ENCODE results near the gene CDK1. TPM values are rescaled to one million over a fixed set of nuclear protein-coding genes. Genes with fewer than 3 reads are reported as not detected.
"Not testable (repeated sequence)": the region's sequence is repeated elsewhere in the genome, so short reads cannot be mapped to it uniquely, and the experiment has no call there.

CDK1 gene
- polyA plus RNA-seq, 1 donor = 27.5 TPM

- no peak for DNase-seq
These were observed 39.1 kb downstream of the CDK1 start for GRCh38 chr10:60817398-60817805.

GRCh38 chr10:60818134-60818770, 40.0 kb downstream of the CDK1 start:
- no peak for DNase-seq

GRCh38 chr10:60819271-60819670, 41.0 kb downstream of the CDK1 start:
- DNase-seq = no peak

GRCh38 chr10:60820093-60820754, 41.9 kb downstream of the CDK1 start:
- DNase-seq = no peak

- no peak for DNase-seq
These were observed 43.4 kb downstream of the CDK1 start for GRCh38 chr10:60821656-60822055.

- no peak for DNase-seq
These were observed 44.5 kb downstream of the CDK1 start for GRCh38 chr10:60822809-60823208.

- DNase-seq = no peak
These were observed 45.0 kb downstream of the CDK1 start for GRCh38 chr10:60823324-60823723.

- no peak for DNase-seq
These were observed 47.2 kb downstream of the CDK1 start for GRCh38 chr10:60825520-60825919.

GRCh38 chr10:60827791-60828488, 49.7 kb downstream of the CDK1 start:
- no peak for DNase-seq

- no peak for DNase-seq
These were observed 50.2 kb downstream of the CDK1 start for GRCh38 chr10:60828489-60828852.

- DNase-seq = not testable (repeated sequence)
These were observed 53.9 kb downstream of the CDK1 start for GRCh38 chr10:60832136-60832535.

- peak; percentile 47 for DNase-seq
These were observed 56.1 kb downstream of the CDK1 start for GRCh38 chr10:60834401-60834800.

GRCh38 chr10:60835049-60835448, 56.8 kb downstream of the CDK1 start:
- DNase-seq = no peak

GRCh38 chr10:60841227-60841626, 62.9 kb downstream of the CDK1 start:
- not testable (repeated sequence) for DNase-seq

GRCh38 chr10:60842694-60843093, 64.4 kb downstream of the CDK1 start:
- no peak for DNase-seq

Other genes with a start within 250 kb of the CDK1 start
- gene RHOBTB1, start 165.7 kb downstream of the CDK1 start, polyA plus RNA-seq (ENCODE audit: insufficient read length) = 21.3 TPM